Measurements from ENCODE around the gene ST7L.

ST7L gene

GRCh38 chr1:112511897-112512296 lies 107.0 kb downstream of the ST7L start:
- Histone ChIP-seq H3K4me2 (ENCODE audit: low read length) (no peak overlapping the region), H3K27me3 (ENCODE audit: control insufficient read depth, low read length) (peaks cover 19% of the 10 kb centered on the region), H3F3A (ENCODE audit: control insufficient read depth, insufficient read depth) (peaks cover 5% of the 10 kb centered on the region; the same call in 1 of the 2 replicates), H3K4me1 (ENCODE audit: control insufficient read depth, low read length) (peaks cover 21% of the 10 kb centered on the region), H3K79me2 (ENCODE audit: control insufficient read depth, low read length) (no peaks in the 10 kb centered on the region), H3K9me3 (ENCODE audit: control insufficient read depth, insufficient read depth, low read length) (no peaks in the 10 kb centered on the region), H3K4me3 (ENCODE audit: low read length) (no peak overlapping the region), H4K20me1 (ENCODE audit: control insufficient read depth, insufficient read depth, low read depth, low read length) (no peaks in the 10 kb centered on the region), H3K36me3 (ENCODE audit: control insufficient read depth, low read length) (no peaks in the 10 kb centered on the region), H3K9me2 (replicated peaks; ENCODE audit: control insufficient read depth, low read length) (no peaks in the 10 kb centered on the region), H3K27ac (ENCODE audit: low read depth, low read length) (no peak overlapping the region)
- no peak for TF ChIP-seq CTCF (IDR thresholded peaks at IDR 0.05; ENCODE audit: low read depth, low read length, poor library complexity, severe bottlenecking)
- no peak for TF ChIP-seq EZH2phosphoT487 (IDR thresholded peaks at IDR 0.05; ENCODE audit: borderline replicate concordance, low read length)

GRCh38 chr1:112510340-112510739 lies 108.6 kb downstream of the ST7L start:
- H3K4me1 ChIP-seq (ENCODE audit: control insufficient read depth, low read length): peaks cover 37% of the 10 kb centered on the region
- TF ChIP-seq EZH2phosphoT487 (IDR thresholded peaks at IDR 0.05; ENCODE audit: borderline replicate concordance, low read length) (no peak), CTCF (IDR thresholded peaks at IDR 0.05; ENCODE audit: low read depth, low read length, poor library complexity, severe bottlenecking) (no peak)
- H3K4me2 ChIP-seq (ENCODE audit: low read length): no peak overlapping the region
- H3K4me3 ChIP-seq (ENCODE audit: low read length): no peak overlapping the region
- no peaks in the 10 kb centered on the region for H3K36me3 ChIP-seq (ENCODE audit: control insufficient read depth, low read length)
- H3F3A ChIP-seq (ENCODE audit: control insufficient read depth, insufficient read depth): peaks cover 16% of the 10 kb centered on the region
- no peak overlapping the region for H3K27ac ChIP-seq (ENCODE audit: low read depth, low read length)
- no peaks in the 10 kb centered on the region for H3K9me2 ChIP-seq (replicated peaks; ENCODE audit: control insufficient read depth, low read length)
- no peaks in the 10 kb centered on the region for H4K20me1 ChIP-seq (ENCODE audit: control insufficient read depth, insufficient read depth, low read depth, low read length)
- no peaks in the 10 kb centered on the region for H3K9me3 ChIP-seq (ENCODE audit: control insufficient read depth, insufficient read depth, low read length)
- H3K27me3 ChIP-seq (ENCODE audit: control insufficient read depth, low read length): peaks cover 19% of the 10 kb centered on the region
- no peaks in the 10 kb centered on the region for H3K79me2 ChIP-seq (ENCODE audit: control insufficient read depth, low read length)

GRCh38 chr1:112509660-112510178 lies 109.2 kb downstream of the ST7L start:
- Histone ChIP-seq H3K79me2 (ENCODE audit: control insufficient read depth, low read length) (no peaks in the 10 kb centered on the region), H3K4me1 (ENCODE audit: control insufficient read depth, low read length) (peaks cover 43% of the 10 kb centered on the region), H3F3A (ENCODE audit: control insufficient read depth, insufficient read depth) (peaks cover 18% of the 10 kb centered on the region), H3K36me3 (ENCODE audit: control insufficient read depth, low read length) (no peaks in the 10 kb centered on the region), H3K27me3 (ENCODE audit: control insufficient read depth, low read length) (peaks cover 19% of the 10 kb centered on the region), H3K9me3 (ENCODE audit: control insufficient read depth, insufficient read depth, low read length) (no peaks in the 10 kb centered on the region), H3K4me2 (ENCODE audit: low read length) (no peak overlapping the region), H4K20me1 (ENCODE audit: control insufficient read depth, insufficient read depth, low read depth, low read length) (no peaks in the 10 kb centered on the region), H3K27ac (ENCODE audit: low read depth, low read length) (no peak overlapping the region), H3K4me3 (ENCODE audit: low read length) (no peak overlapping the region), H3K9me2 (replicated peaks; ENCODE audit: control insufficient read depth, low read length) (no peaks in the 10 kb centered on the region)
- TF ChIP-seq EZH2phosphoT487 (IDR thresholded peaks at IDR 0.05; ENCODE audit: borderline replicate concordance, low read length): no peak
- no peak for TF ChIP-seq CTCF (IDR thresholded peaks at IDR 0.05; ENCODE audit: low read depth, low read length, poor library complexity, severe bottlenecking)

Data from DOHH2 (cell line).